ENCODE results near the gene WWOX. TPM values are rescaled to one million over a fixed set of nuclear protein-coding genes. Genes with fewer than 3 reads are reported as not detected.

Gene WWOX
- total and polyA plus RNA-seq, 2 of the 8 experiments (the other 6 are each of a cell fraction or from before 2014, with no cell fraction given) = 5.4 to 16.7 TPM

DNA sequence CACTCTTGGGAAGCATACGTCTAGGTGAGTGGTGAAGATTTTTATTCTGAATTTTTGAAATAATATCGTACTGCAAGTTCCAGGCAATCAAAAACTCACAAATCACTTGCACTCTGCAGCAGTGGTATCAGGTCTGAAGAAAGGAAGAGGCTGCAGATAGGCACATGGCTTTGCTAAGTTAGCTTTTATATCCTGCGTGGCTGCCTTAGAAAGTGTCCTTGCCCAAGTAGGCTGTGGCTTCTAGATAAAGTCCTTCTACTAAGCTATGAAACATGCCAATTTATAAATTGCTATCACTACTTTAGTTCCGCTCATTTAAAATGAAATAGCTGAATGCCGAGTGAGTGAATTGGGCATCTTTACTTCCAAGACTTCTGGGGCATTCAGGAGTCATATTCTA is 17.9 kb downstream of the WWOX start (continued):
- TF ChIP-seq SAP30 (IDR thresholded peaks at IDR 0.05; ENCODE audit: insufficient read depth, insufficient replicate concordance, low read length) (no peak), EP300 (IDR thresholded peaks at IDR 0.05; ENCODE audit: borderline replicate concordance in 1 of 2, low read depth in 2 of 2, low read length in 2 of 2) (no peak), BCL11A (IDR thresholded peaks at IDR 0.05; ENCODE audit: low read depth in 2 of 2, low read length in 2 of 2) (no peak), PHF8 (conservative IDR thresholded peaks at IDR 0.05; ENCODE audit: low read depth, low read length) (no peak)

Measured in H1 (cell line).